ENCODE results near the gene SS18L1. TPM values are rescaled to one million over a fixed set of nuclear protein-coding genes. Genes with fewer than 3 reads are reported as not detected.

The SS18L1 gene
- total RNA-seq, 1 donor from 2014 or later: 10.7 TPM

DNA sequence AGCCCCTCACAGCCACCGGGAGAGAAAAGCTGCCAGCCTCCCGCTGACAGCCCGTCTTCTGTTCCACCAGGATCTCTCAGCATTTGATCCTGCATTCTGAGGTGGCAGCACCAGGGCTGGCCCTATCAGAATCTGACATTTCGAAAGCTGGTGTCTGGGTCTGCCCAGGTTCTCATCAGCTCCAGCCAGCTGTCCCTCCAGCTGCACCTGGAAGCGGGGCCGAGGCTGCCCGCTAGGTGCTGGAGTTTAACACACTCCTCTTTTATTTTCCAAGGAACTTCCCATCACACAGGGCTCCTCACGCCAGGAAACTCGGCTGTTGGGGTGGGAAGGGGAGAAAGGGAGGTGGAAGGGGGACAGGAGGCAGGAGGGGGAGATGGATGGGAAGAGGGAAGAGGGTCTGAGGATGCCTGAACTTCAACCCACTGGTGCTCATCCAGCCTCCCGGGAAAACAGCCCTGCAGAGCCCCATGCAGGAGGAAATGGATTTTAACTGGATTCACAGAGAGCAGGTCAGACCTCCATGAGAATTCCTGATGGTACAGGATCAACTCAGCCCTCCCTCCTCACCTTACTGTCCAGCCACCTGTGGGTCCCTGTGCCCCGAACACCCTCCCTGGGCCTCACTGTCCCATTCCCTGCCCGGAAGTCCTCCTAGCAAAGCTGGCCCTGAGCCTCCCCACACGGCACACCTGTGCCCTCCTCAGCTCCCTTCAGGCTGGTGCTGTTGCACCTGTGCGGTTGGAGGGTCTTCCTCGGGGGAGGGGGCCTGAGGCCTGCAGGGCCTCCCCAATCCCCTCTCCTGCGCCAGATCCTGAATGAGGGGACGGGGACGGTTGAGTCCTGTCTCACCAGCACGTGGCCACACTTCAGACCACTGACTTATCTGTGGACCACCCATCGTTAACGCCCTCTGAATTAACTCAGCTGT lies 25.2 kb upstream of the SS18L1 start:
- ATAC-seq (no peak), DNase-seq (no peak)
- intact Hi-C loops (cut with micrococcal nuclease): no loop called here

DNA sequence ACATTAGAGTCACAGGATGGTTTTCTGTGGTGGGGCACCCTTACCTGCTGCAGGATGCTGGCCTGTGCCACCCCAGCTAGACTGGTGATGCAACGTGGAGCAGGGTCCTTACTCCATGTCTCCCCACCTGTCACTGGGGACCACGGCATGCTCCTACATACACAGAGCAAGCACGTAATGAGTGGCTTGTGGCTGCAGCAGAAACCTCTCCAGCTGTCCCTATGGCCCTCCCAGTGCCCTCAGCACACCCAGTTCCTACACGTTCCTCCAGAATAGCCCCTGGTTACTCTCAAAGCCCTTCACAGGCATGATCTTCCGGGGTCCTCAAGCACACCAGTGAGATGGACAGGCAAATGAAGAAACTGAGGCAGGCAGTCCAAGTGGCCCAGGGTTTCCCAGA lies 24.5 kb upstream of the SS18L1 start:
- no peak for DNase-seq
- intact Hi-C loops (cut with micrococcal nuclease): no loop called here
- ATAC-seq: no peak

DNA sequence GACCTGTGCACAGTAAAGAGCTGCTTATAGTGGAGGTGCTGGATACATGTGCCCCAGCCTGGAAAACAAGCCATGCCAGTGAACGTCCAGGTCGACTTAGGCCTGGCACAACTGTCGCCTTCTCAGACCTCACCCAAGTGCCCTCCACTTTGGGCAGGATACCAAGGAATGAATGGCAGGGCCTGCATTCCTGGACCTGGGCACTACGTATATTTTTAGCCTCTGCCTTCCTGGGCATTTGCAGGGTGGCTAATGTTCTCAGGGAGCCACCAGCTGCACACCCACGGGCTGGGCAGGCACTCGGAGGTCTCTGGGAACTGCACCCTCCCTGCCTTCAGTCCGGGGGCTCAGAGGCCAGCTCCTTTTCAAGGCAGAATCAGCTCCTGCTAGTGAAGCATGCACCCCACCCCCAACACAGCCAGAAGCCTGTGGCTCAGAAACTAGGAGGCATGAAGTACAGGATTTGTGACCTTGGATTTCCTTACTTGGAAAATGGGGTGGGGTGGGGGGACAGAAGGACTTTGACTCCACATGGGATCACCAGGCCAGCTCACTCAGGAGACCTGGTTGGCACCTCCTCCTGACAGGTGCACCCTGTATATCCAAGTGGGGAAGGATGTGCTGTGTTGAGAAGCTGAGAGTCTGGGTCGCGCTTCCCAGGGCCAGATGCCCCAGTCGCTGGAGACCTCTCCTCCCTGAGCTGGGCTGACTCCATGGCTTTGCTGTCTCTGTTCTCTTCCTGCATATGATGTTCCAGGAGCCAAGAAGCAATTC lies 23.8 kb upstream of the SS18L1 start:
- DNase-seq (peak; percentile 69), ATAC-seq (peak; percentile 42)
- intact Hi-C loops (cut with micrococcal nuclease): loop anchor here (10.0 kb wide), 1 partner anchor 55 kb away; the partner anchor contains the start of gene TAF4

DNA sequence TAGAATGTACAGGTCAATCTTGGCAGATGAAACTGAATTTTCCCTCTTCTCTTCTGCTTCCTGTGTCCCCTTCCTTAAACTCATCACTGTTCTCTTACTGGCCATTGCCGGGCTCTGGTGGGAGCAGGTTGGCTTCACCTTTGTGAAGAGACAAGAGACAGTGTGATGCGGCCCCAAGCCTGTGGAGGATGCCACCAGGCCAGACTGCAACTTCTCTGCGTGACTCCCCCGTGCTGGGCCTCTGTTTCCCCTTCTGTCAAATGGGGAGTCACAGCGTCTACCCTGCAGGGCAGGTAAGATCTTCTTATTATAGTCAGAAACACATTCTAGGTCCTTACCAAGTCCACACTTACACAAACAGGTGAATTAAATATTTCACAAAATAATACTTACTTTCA lies 23.2 kb upstream of the SS18L1 start:
- ATAC-seq: no peak
- no peak for DNase-seq
- intact Hi-C loops (cut with micrococcal nuclease): loop anchor here (10.0 kb wide), 1 partner anchor 56 kb away; the partner anchor contains the start of gene TAF4

GRCh38 chr20:62120990-62121775 lies 22.4 kb upstream of the SS18L1 start:
- no peak for DNase-seq
- no peak for ATAC-seq
- intact Hi-C loops (cut with micrococcal nuclease): loop anchor here (10.0 kb wide), 1 partner anchor 56 kb away; the partner anchor contains the start of gene TAF4

DNA sequence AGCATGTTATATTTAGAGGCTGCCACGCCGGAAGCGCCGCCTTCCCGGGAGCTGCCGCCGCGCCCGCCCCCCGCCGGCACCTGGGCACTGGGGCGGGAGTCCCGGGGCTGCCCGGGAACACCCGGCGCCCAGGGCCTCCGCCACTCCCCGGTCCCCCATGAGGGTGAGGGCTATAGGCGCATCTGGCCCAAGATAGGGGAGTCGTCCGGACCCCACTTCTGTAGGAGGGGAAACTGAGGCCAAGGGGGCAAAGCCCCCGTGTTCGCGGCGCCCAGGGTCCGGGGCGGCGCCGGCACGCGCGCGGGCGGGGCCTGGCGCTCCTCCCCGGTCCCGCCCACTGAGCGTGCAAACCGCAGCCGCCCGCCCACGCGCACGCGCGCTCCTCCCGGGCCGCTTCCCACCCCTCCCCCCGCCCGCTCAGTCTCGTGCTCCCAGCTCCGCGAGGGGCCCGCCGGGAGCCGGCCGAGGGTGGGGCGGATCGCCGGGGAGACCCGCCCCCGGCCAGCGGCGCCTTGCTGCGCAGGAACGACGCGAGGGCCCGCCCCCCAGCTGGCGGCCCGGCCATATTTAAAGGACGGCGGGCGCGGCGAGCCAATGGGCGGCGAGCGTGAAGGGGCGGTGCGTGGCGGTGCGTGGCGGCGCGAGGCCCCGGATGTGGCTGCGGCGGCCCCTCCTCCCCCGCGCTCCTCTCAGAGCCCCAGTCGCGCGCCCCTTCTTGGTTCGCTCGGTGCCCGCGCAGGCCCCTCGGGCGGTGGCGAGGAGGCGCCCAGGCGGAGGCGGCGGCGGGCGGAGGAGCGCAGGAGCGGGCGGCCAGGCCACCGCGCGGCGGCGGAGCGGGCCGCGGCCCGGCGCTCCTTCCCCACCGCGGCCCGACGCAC lies 21.6 kb upstream of the SS18L1 start, which contains the start of gene LSM14B:
Gene LSM14B (plus strand): TSS at position 700 of the 878 bp plus-strand sequence. CDS start 192 bp downstream, outside the sequence.
- peak; percentile 99 for DNase-seq
- intact Hi-C loops (cut with micrococcal nuclease): loop anchor here (10.0 kb wide), 1 partner anchor 57 kb away; the partner anchor contains the start of gene TAF4
- peak; percentile 86 for ATAC-seq

GRCh38 chr20:62122654-62123449 lies 20.7 kb upstream of the SS18L1 start:
- peak; percentile 4 for ATAC-seq
- peak; percentile 62 for DNase-seq
- intact Hi-C loops (cut with micrococcal nuclease): loop anchor here (10.0 kb wide), 1 partner anchor 58 kb away; the partner anchor contains the start of gene TAF4

DNA sequence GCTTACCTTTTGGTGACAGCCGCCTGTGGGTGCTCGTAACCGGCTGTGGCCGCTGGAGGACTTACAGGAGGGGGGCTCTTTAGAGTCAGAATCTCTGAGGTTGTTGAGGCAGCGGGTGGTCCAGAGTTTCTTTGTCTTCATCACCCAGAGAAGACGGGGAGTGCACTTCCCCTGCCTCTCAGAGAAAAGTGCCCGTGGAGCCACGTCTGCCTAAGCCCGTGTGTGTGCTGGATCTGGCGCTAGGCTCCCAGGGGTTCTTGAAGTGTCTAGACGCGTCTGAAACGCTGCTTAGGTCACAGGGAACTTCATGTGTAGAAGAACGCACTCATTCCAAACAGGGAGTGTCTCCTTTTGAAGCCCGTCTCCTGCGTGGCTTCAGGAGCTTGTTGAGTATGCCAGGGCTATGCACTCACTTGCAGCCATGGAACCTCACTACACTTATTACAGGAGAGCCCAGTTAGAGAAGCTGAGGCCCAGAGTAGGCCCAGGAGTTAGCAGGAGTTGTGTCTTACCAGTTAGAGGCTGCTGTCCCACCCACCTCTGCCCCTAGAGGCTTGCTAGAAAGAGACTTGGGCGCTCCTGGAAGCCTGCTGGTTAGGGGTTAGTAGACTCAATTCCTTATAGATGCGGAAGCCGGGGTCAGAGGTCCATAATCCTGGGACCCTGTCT lies 20.0 kb upstream of the SS18L1 start:
- ATAC-seq (no peak), DNase-seq (no peak)
- intact Hi-C loops (cut with micrococcal nuclease): loop anchor here (10.0 kb wide), 1 partner anchor 59 kb away; the partner anchor contains the start of gene TAF4

DNA sequence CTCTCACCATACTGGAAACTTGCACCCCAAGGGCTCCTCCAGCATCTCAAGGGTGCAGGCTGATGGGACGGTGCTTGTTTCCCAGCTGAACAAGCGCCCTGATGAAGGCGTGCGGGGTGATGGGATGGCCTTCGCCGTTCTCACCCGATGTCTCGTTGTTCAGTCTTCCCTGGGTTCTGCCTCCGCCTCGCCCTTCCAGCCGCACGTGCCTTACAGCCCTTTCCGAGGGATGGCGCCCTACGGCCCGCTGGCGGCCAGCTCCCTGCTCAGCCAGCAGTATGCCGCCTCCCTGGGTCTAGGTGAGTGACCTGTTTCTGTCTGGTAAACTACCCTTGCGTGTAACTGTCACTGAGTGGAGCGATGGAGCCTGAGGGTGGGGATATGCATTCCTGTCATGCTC lies 17.4 kb upstream of the SS18L1 start:
- no peak for DNase-seq
- intact Hi-C loops (cut with micrococcal nuclease): loop anchor here (10.0 kb wide), 1 partner anchor 61 kb away; the partner anchor contains the start of gene TAF4
- ATAC-seq: no peak

DNA sequence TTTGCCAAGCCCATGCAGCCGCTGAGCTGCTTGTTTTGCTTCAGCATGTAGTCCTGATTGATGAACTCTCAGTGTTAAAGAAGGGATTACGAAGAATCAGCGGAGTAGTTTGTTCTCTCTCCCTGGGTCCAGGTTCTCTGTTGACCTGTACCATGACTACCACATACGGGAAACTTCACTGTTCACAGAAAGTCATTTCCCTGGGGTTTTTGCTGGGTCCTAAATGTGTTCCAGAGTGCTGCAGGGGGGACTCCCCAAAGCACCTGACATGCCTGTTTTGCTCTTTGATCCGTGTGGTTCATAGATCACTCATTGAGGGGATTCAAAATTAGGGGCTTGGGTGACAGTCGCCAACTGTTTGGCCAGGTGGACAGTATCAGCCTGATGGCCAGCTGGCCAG lies 15.8 kb upstream of the SS18L1 start:
- intact Hi-C loops (cut with micrococcal nuclease): loop anchor here (10.0 kb wide), 1 partner anchor 63 kb away; the partner anchor contains the start of gene TAF4
- no peak for DNase-seq
- no peak for ATAC-seq

- intact Hi-C loops (cut with micrococcal nuclease): loop anchor here (10.0 kb wide), 1 partner anchor 64 kb away; the partner anchor contains the start of gene TAF4
- DNase-seq (no peak), ATAC-seq (peak; percentile 60)
Observed at GRCh38 chr20:62128502-62128901, 15.1 kb upstream of the SS18L1 start.

GRCh38 chr20:62129731-62130531 lies 13.6 kb upstream of the SS18L1 start:
- intact Hi-C loops (cut with micrococcal nuclease): loop anchor here (10.0 kb wide), 1 partner anchor 65 kb away; the partner anchor contains the start of gene TAF4
- no peak for ATAC-seq
- DNase-seq: no peak

DNA sequence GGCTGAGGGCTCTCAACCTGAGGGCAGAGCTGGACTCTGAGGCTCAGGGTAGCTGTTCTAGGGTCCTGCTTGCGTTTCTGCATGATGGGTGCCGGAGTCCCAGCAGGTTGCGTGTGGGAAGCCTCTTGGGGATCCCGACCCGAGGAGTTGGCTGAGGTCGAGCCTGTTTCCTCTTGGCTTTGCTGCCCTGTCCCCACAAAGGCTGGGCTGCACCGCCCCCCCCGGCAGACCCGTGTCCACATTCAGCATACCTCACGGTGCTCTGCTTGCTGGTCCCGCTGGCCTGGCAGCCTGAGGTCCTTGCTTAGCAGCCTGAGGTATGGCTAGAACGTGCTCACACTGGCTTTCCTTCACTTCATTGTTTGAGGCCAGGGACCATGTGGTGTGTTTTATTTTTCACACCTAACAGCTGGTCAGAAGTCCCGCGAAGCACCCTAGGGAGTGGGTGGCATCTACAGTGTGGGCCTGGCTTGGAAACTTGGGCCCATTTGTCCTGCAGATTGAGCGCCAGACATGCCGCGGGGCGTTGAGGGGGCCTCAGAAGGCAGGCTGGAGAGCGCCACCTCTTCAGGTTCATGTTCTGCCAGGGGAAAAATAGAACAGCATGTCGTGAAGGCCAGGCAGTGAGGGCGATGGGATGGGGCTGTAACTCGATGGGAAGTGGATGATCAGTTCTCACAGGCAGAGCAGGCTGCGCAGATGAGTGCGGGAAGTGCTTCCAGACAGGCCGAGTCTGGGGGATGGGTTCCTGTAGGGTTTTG lies 11.8 kb upstream of the SS18L1 start:
- ATAC-seq (no peak), DNase-seq (no peak)

GRCh38 chr20:62132421-62132820 lies 11.1 kb upstream of the SS18L1 start:
- intact Hi-C loops (cut with micrococcal nuclease): no loop called here
- ATAC-seq (peak; percentile 19), DNase-seq (no peak)

More for the DNA sequence above, 11.8 kb upstream of the SS18L1 start:
- intact Hi-C loops (cut with micrococcal nuclease): no loop called here
